ENCODE results near the gene HMCN2.

Gene HMCN2

DNA sequence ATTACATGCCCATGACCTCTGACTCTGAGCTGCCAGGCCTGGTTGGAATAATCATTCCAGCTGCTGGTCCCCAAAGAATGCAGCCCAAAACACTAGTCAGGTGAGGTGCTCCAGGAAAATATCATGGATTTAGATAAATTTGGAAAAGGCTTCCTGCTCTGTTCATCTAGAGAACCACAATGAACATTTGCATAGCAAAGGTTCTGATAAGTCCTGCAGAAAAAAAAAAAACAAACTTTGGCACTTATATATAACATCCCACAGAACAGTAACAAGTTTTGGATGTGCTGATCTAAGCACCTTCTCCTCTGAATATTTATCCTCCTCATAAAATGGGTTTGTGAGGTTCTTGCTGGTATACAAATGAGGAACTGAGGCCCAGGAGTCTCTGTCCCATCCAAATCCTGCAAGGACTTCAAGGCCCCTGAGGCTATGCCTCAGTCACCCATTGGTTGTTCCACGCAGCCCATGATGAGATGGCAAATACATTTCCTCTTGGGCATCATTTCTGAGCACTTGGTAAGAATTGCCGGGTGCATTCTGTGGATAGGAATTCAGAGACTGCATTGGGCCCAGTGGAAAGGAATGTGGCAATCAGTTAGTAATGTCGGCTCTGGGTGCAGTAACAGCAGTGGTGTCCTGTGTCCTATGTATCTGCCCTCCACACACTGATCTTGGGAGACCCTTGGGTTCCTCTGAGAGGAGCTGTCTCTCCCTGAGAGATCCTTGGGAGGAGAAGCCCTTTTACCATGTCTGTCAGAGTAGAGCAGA lies 105.8 kb downstream of the HMCN2 start:
- no peaks in the 10 kb centered on the region for H3K4me1 ChIP-seq (ENCODE audit: control insufficient read depth, insufficient read depth, low read length)
- no peaks in the 10 kb centered on the region for H3K9me3 ChIP-seq (ENCODE audit: control insufficient read depth in 2 of 2, low read length in 2 of 2)

DNA sequence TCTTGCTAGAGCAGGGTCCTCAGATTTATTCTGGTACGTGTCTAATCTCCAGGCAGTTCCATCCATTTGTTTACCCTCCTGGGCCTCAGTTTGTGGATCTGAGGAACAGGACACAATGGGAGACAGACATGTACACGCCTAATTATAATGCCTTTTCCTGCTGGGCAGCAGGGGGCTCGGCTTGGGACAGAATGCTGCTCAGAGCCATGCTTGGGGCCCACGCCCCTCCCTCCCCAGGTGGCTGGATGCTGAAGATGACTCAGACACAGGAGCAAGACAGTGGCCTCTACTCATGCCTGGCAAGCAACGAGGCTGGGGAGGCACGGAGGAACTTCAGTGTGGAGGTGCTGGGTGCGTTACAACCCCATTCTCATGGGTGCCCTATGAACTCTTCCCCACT lies 106.5 kb downstream of the HMCN2 start:
- peaks cover 16 to 25% of the 10 kb centered on the region in 2 donors for H3K36me3 ChIP-seq (ENCODE audit: control insufficient read depth in 2 of 2, insufficient read depth in 2 of 2, low read length in 2 of 2)
- no peak overlapping the region for H3K4me3 ChIP-seq (ENCODE audit: low read length in 2 of 2)
- H3K4me1 ChIP-seq (ENCODE audit: control insufficient read depth, insufficient read depth, low read length), result no peaks in the 10 kb centered on the region
- no peaks in the 10 kb centered on the region for H3K27me3 ChIP-seq (ENCODE audit: control insufficient read depth in 1 of 2, insufficient read depth in 2 of 2, low read length in 2 of 2)
- H3K27ac ChIP-seq (ENCODE audit: low read length), result no peak overlapping the region
- H3K9ac ChIP-seq (ENCODE audit: low read length in 2 of 2), result no peak overlapping the region
- H3K9me3 ChIP-seq (ENCODE audit: control insufficient read depth in 2 of 2, low read length in 2 of 2), result no peaks in the 10 kb centered on the region

More for the DNA sequence above, 105.8 kb downstream of the HMCN2 start:
- peaks cover 16 to 25% of the 10 kb centered on the region in 2 donors for H3K36me3 ChIP-seq (ENCODE audit: control insufficient read depth in 2 of 2, insufficient read depth in 2 of 2, low read length in 2 of 2)
- H3K4me3 ChIP-seq (ENCODE audit: low read length in 2 of 2), result no peak overlapping the region
- no peak overlapping the region for H3K27ac ChIP-seq (ENCODE audit: low read length)
- no peak overlapping the region for H3K9ac ChIP-seq (ENCODE audit: low read length in 2 of 2)
- no peaks in the 10 kb centered on the region for H3K27me3 ChIP-seq (ENCODE audit: control insufficient read depth in 1 of 2, insufficient read depth in 2 of 2, low read length in 2 of 2)

DNA sequence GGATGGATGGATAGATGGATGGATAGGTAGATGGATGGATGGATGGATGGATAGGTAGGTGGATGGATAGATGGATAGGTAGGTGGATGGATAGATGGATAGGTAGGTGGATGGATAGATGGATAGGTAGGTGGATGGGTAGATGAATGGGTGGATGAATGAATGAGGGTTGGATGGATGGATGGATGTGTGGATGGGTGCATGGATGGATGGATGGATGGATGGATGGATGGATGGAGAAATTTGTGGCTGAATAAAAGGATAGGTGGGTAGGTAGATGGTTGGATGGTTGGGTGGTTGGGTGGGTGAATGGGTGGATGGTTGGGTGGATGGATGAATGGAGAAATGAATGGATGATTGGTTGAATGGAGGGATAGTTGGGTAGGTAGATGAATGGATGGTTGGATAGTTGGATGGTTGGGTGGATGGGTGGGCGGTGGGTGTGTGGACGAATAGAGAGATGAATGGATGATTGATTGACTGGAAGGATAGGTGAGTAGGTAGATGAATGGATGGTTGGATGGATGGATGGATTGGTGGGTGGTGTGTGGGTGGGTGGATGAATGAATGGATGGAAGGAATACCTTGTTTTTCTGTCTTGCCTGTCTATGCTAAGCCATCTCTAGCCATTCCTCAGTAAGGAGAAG lies 108.2 kb downstream of the HMCN2 start:
- no peak overlapping the region for H3K9ac ChIP-seq (ENCODE audit: low read length in 2 of 2)
- no peaks in the 10 kb centered on the region for H3K4me1 ChIP-seq (ENCODE audit: control insufficient read depth, insufficient read depth, low read length)
- no peak overlapping the region for H3K4me3 ChIP-seq (ENCODE audit: low read length in 2 of 2)
- H3K27ac ChIP-seq (ENCODE audit: low read length), result no peak overlapping the region
- no peaks in the 10 kb centered on the region for H3K9me3 ChIP-seq (ENCODE audit: control insufficient read depth in 2 of 2, low read length in 2 of 2)
- peaks cover 16 to 25% of the 10 kb centered on the region in 2 donors for H3K36me3 ChIP-seq (ENCODE audit: control insufficient read depth in 2 of 2, insufficient read depth in 2 of 2, low read length in 2 of 2)
- no peaks in the 10 kb centered on the region for H3K27me3 ChIP-seq (ENCODE audit: control insufficient read depth in 1 of 2, insufficient read depth in 2 of 2, low read length in 2 of 2)

DNA sequence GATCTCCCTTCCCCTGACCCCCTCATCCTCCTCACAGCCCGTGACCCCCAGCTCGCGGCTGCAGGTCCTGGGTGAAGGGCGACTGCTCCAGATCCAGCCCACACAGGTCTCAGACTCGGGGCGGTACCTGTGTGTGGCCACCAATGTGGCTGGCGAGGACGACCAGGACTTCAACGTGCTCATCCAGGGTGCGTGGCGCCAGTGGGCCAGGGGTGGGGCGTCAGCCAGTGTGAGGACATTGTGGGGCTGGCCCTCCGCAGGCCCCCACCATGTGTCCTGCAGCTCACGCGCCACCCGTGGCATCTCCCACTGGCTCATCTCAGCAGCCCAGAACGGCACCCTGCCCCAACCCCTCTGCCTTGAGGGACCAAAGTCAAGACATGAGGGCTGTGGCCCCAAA lies 112.1 kb downstream of the HMCN2 start:
- Histone ChIP-seq H3K27ac (ENCODE audit: low read length) (no peak overlapping the region), H3K9ac (ENCODE audit: low read length in 2 of 2) (no peak overlapping the region), H3K27me3 (ENCODE audit: control insufficient read depth in 1 of 2, insufficient read depth in 2 of 2, low read length in 2 of 2) (no peaks in the 10 kb centered on the region), H3K4me3 (ENCODE audit: low read length in 2 of 2) (no peak overlapping the region), H3K36me3 (ENCODE audit: control insufficient read depth in 2 of 2, insufficient read depth in 2 of 2, low read length in 2 of 2) (peaks cover 5 to 13% of the 10 kb centered on the region in 2 donors), H3K9me3 (ENCODE audit: control insufficient read depth in 2 of 2, low read length in 2 of 2) (no peaks in the 10 kb centered on the region), H3K4me1 (ENCODE audit: control insufficient read depth, insufficient read depth, low read length) (no peaks in the 10 kb centered on the region)

DNA sequence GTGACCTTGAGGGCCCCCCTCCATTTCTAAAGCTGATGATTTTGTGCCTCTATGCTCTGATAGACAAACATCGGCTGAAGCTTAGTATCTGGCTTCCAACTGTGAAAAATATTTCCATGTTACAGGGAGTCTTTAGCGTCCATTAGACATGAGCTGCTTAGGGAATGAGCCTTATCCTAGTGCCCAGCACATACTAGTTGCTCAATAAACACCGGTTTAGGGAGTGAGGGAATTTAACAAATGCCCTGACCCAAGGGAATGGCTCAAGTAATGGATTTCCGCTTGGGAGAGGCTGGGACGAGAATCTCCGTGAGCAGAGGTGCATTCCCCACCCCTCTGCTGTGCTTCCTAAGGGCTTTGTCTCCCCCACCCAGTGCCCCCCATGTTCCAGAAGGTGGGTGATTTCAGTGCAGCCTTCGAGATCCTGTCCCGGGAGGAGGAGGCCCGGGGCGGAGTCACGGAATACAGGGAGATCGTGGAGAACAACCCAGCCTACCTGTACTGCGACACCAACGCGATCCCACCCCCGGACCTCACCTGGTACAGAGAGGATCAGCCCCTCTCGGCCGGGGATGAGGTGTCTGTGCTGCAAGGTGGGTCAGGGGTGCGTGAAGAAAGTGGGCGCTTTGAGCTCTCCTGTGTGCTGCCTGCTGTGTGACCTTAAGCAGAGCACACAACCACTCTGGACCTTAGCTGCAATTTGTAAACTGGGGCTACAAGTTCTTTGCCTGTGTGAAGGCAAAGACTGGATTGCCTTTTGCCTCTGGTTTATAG lies 113.5 kb downstream of the HMCN2 start:
- Histone ChIP-seq H3K4me1 (ENCODE audit: control insufficient read depth, insufficient read depth, low read length) (no peaks in the 10 kb centered on the region), H3K27me3 (ENCODE audit: control insufficient read depth in 1 of 2, insufficient read depth in 2 of 2, low read length in 2 of 2) (no peaks in the 10 kb centered on the region), H3K27ac (ENCODE audit: low read length) (no peak overlapping the region), H3K36me3 (ENCODE audit: control insufficient read depth in 2 of 2, insufficient read depth in 2 of 2, low read length in 2 of 2) (peaks cover 3 to 9% of the 10 kb centered on the region in 2 donors), H3K4me3 (ENCODE audit: low read length in 2 of 2) (no peak overlapping the region), H3K9me3 (ENCODE audit: control insufficient read depth in 2 of 2, low read length in 2 of 2) (no peaks in the 10 kb centered on the region), H3K9ac (ENCODE audit: low read length in 2 of 2) (no peak overlapping the region)

DNA sequence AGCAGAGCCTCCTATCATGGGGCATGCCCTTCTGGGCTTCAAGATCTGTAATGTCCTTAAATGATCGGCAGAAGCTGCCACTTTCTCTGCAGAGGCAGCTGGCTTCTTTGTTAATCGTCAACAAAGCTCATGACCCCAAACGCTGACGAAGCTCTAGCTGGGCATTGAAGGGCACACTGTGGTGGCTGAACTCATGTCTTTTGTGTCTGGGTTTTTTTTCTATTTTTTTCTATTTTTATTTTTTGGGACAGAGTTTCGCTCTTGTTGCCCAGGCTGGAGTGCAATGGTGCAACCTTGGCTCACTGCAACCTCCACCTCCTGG lies 114.0 kb downstream of the HMCN2 start:
- no peaks in the 10 kb centered on the region for H3K27me3 ChIP-seq (ENCODE audit: control insufficient read depth in 1 of 2, insufficient read depth in 2 of 2, low read length in 2 of 2)
- no peaks in the 10 kb centered on the region for H3K9me3 ChIP-seq (ENCODE audit: control insufficient read depth in 2 of 2, low read length in 2 of 2)
- H3K27ac ChIP-seq (ENCODE audit: low read length), result no peak overlapping the region
- H3K9ac ChIP-seq (ENCODE audit: low read length in 2 of 2), result no peak overlapping the region
- no peaks in the 10 kb centered on the region for H3K4me1 ChIP-seq (ENCODE audit: control insufficient read depth, insufficient read depth, low read length)
- H3K4me3 ChIP-seq (ENCODE audit: low read length in 2 of 2), result no peak overlapping the region
- H3K36me3 ChIP-seq (ENCODE audit: control insufficient read depth in 2 of 2, insufficient read depth in 2 of 2, low read length in 2 of 2), result peaks cover 3 to 7% of the 10 kb centered on the region in 2 donors

DNA sequence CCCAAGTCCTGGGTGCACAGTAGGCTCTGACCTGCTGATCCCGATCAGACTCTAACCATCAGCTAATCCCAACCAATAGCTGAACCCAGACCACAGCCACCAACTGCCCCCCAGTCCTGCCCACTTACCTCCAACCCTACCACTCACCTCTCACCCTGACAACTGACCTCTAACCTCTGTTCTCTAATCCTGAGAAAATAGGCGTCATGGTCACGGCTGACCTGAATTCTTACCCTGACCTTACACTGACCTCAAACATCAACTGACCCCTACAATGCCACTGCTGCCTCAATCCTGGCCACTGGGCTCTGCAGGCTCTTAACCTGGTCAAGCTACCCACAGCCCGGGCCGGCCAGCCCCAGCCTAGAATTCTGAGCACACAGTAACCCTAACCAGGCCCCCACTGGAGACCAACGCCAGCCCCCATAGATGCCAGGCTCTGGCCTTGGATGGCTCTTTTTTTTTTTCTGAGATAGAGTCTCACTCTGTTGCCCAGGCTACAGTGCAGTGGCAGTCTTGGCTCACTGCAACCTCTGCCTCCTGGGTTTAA lies 115.4 kb downstream of the HMCN2 start:
- H3K27ac ChIP-seq (ENCODE audit: low read length), result no peak overlapping the region
- H3K9me3 ChIP-seq (ENCODE audit: control insufficient read depth in 2 of 2, low read length in 2 of 2), result no peaks in the 10 kb centered on the region
- no peak overlapping the region for H3K9ac ChIP-seq (ENCODE audit: low read length in 2 of 2)
- H3K36me3 ChIP-seq (ENCODE audit: control insufficient read depth in 2 of 2, insufficient read depth in 2 of 2, low read length in 2 of 2), result no peaks in the 10 kb centered on the region
- no peaks in the 10 kb centered on the region for H3K27me3 ChIP-seq (ENCODE audit: control insufficient read depth in 1 of 2, insufficient read depth in 2 of 2, low read length in 2 of 2)
- H3K4me1 ChIP-seq (ENCODE audit: control insufficient read depth, insufficient read depth, low read length), result no peaks in the 10 kb centered on the region
- no peak overlapping the region for H3K4me3 ChIP-seq (ENCODE audit: low read length in 2 of 2)

DNA sequence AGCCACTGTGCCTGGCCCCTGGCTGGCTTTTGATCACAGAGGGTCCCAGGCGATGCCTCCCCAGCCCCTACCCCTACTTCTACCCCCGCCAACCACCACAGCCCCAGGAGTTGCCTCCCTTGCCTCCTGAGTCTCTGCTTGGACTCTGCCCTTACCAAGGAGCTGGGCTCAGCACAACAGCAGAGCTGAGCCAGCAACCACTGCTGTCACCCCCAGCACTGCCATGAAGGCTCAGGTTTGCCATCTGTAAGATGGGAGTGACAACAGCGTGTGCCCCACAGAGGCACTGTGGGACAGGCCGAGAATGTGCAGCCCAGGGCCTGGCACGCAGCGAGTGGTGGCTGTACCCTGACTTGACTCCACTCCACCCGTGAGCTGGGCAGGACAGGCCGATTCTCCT lies 116.1 kb downstream of the HMCN2 start:
- H3K27me3 ChIP-seq (ENCODE audit: control insufficient read depth in 1 of 2, insufficient read depth in 2 of 2, low read length in 2 of 2), result no peaks in the 10 kb centered on the region
- no peak overlapping the region for H3K9ac ChIP-seq (ENCODE audit: low read length in 2 of 2)
- no peak overlapping the region for H3K27ac ChIP-seq (ENCODE audit: low read length)
- peaks cover 0 to 2% of the 10 kb centered on the region in 2 donors for H3K36me3 ChIP-seq (ENCODE audit: control insufficient read depth in 2 of 2, insufficient read depth in 2 of 2, low read length in 2 of 2)
- no peaks in the 10 kb centered on the region for H3K4me1 ChIP-seq (ENCODE audit: control insufficient read depth, insufficient read depth, low read length)
- no peak overlapping the region for H3K4me3 ChIP-seq (ENCODE audit: low read length in 2 of 2)
- no peaks in the 10 kb centered on the region for H3K9me3 ChIP-seq (ENCODE audit: control insufficient read depth in 2 of 2, low read length in 2 of 2)

DNA sequence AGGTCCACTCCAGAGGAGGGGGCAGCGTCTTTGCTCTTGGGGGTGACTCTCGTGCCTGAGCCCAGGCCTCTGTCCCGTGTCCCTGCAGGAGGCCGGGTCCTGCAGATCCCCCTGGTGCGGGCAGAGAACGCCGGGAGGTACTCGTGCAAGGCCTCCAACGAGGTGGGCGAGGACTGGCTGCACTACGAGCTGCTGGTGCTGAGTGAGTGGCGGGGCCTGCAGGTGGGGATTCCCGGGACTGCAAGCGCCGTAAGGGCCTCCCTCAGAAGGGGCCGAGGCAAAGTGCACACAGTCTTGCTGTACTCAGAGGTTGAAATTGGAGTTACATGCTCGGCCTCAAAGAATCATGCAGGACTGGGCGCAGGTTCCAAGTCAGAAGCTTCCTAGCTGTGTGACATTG lies 116.5 kb downstream of the HMCN2 start:
- Histone ChIP-seq H3K9ac (ENCODE audit: low read length in 2 of 2) (no peak overlapping the region), H3K4me3 (ENCODE audit: low read length in 2 of 2) (no peak overlapping the region), H3K27ac (ENCODE audit: low read length) (no peak overlapping the region), H3K4me1 (ENCODE audit: control insufficient read depth, insufficient read depth, low read length) (no peaks in the 10 kb centered on the region), H3K9me3 (ENCODE audit: control insufficient read depth in 2 of 2, low read length in 2 of 2) (no peaks in the 10 kb centered on the region), H3K27me3 (ENCODE audit: control insufficient read depth in 1 of 2, insufficient read depth in 2 of 2, low read length in 2 of 2) (no peaks in the 10 kb centered on the region), H3K36me3 (ENCODE audit: control insufficient read depth in 2 of 2, insufficient read depth in 2 of 2, low read length in 2 of 2) (peaks cover 2 to 5% of the 10 kb centered on the region in 2 donors)

DNA sequence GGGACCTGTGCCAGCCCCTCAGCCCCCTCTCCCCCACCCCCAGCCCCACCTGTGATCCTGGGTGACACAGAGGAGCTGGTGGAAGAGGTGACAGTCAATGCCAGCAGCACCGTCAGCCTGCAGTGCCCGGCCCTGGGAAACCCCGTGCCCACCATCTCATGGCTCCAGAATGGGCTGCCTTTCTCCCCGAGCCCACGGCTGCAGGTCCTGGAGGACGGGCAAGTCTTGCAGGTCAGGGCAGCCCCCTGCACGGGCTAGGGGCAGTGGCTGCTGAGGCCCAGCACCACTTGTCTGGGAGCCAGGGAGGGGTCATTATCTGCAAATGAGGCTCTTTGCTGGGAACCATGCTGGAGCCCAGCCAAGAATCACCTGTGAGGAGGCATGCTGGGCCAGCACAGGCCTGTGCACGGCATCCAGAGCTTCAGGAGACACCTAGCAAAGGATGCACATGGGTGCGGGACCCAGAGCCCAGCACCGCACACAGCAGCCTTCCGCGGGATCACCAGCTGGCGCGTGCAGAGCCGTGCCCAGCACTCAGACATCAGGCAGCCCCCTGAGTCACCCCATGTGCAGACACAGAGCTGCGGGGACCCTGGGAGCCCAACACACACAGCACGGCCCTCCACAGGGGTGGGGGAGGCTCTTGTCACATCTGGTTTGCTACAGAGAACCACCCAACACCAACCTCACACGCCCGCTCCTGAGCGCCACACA lies 117.2 kb downstream of the HMCN2 start:
- Histone ChIP-seq H3K27me3 (ENCODE audit: control insufficient read depth in 1 of 2, insufficient read depth in 2 of 2, low read length in 2 of 2) (no peaks in the 10 kb centered on the region), H3K36me3 (ENCODE audit: control insufficient read depth in 2 of 2, insufficient read depth in 2 of 2, low read length in 2 of 2) (peaks cover 2 to 5% of the 10 kb centered on the region in 2 donors), H3K27ac (ENCODE audit: low read length) (no peak overlapping the region), H3K9me3 (ENCODE audit: control insufficient read depth in 2 of 2, low read length in 2 of 2) (no peaks in the 10 kb centered on the region), H3K4me3 (ENCODE audit: low read length in 2 of 2) (no peak overlapping the region), H3K4me1 (ENCODE audit: control insufficient read depth, insufficient read depth, low read length) (no peaks in the 10 kb centered on the region), H3K9ac (ENCODE audit: low read length in 2 of 2) (no peak overlapping the region)
